Esophagus (tissue), 2 donors: Measurements from ENCODE around the gene CYB561. TPM values are rescaled to one million over a fixed set of nuclear protein-coding genes. Genes with fewer than 3 reads are reported as not detected.

ENCODE experiments used
- H3K27ac ChIP-seq, 2 donors: one replicate each; pipeline ENCODE4 v1.5.1; 2013; ENCODE audit warnings: low read depth in 2 of 2, mild to moderate bottlenecking in 2 of 2, inconsistent platforms in 1 of 2, low read length in 1 of 2, moderate library complexity in 1 of 2
- H3K27me3 ChIP-seq, 2 donors: one replicate each; pipeline ENCODE4 v1.6.1; 2013; ENCODE audit warnings: low read length in 2 of 2, control low read depth in 1 of 2, mild to moderate bottlenecking in 1 of 2; ENCODE audit not compliant: insufficient read depth in 2 of 2, control insufficient read depth in 1 of 2
- H3K36me3 ChIP-seq, 2 donors: one replicate each; pipeline ENCODE4 v1.6.1; 2013; ENCODE audit warnings: low read length in 1 of 2; ENCODE audit not compliant: control insufficient read depth in 2 of 2, insufficient read depth in 2 of 2
- H3K4me1 ChIP-seq, 2 donors: one replicate each; pipeline ENCODE4 v1.6.1; 2013; ENCODE audit warnings: low read length in 1 of 2; ENCODE audit not compliant: control insufficient read depth in 2 of 2, insufficient read depth in 2 of 2
- H3K4me3 ChIP-seq, 2 donors: one replicate each; pipeline ENCODE4 v1.5.1; 2013; ENCODE audit warnings: low read length in 2 of 2, mild to moderate bottlenecking in 2 of 2, low read depth in 1 of 2, moderate library complexity in 1 of 2
- H3K9me3 ChIP-seq, 2 donors: one replicate each; pipeline ENCODE4 v1.6.1; 2013; ENCODE audit warnings: mild to moderate bottlenecking in 2 of 2, low read depth in 1 of 2, low read length in 1 of 2, moderate library complexity in 1 of 2; ENCODE audit not compliant: control insufficient read depth in 2 of 2, insufficient read depth in 1 of 2
- WGBS, 2 donors: extraction: QIAGEN DNeasy Blood & Tissue Kit; methylation state at CpG; one replicate each; pipeline ENCODE4 v1.1.7; 2013; 5-methylcytosine and 5-hydroxymethylcytosine counted together
- polyA plus RNA-seq, 2 donors: library from polyadenylated mRNA; stranded (reverse); fragments of 200-250 nt; gene quantifications; one replicate each; pipeline ENCODE4 v1.2.3, GENCODE V29; 2013
- donor health status: healthy with polysubstance abuse.
- donor health status: Bipolar disorder and iron deficiency.

The CYB561 gene
- polyA plus RNA-seq, 2 donors, result 35.0 to 45.6 TPM

- no peaks in the 10 kb centered on the region for H3K27me3 ChIP-seq
- no peaks in the 10 kb centered on the region for H3K9me3 ChIP-seq
- no peak overlapping the region for H3K4me3 ChIP-seq
- no peak overlapping the region for H3K27ac ChIP-seq
- H3K4me1 ChIP-seq, result no peaks in the 10 kb centered on the region
- no peaks in the 10 kb centered on the region for H3K36me3 ChIP-seq
- WGBS, 2 donors, result 83 to 87% methylated on average over 6 of the region's 6 CpGs
Observed at GRCh38 chr17:63489291-63489690, 43.2 kb upstream of the CYB561 start.

GRCh38 chr17:63488851-63489250 is 42.7 kb upstream of the CYB561 start:
- 93% methylated on average over 10 of the region's 10 CpGs for WGBS, 2 donors
- no peaks in the 10 kb centered on the region for H3K36me3 ChIP-seq

GRCh38 chr17:63487014-63487339 is 40.9 kb upstream of the CYB561 start:
- Histone ChIP-seq H3K9me3 (no peaks in the 10 kb centered on the region), H3K4me3 (no peak overlapping the region), H3K36me3 (no peaks in the 10 kb centered on the region), H3K27me3 (no peaks in the 10 kb centered on the region), H3K4me1 (no peaks in the 10 kb centered on the region), H3K27ac (no peak overlapping the region)
- WGBS, 2 donors, result 84 to 87% methylated on average over 10 to 11 of the region's 11 CpGs

More at GRCh38 chr17:63488851-63489250, 42.7 kb upstream of the CYB561 start:
- no peaks in the 10 kb centered on the region for H3K9me3 ChIP-seq
- H3K4me3 ChIP-seq, result no peak overlapping the region
- no peaks in the 10 kb centered on the region for H3K27me3 ChIP-seq
- no peak overlapping the region for H3K27ac ChIP-seq
- no peaks in the 10 kb centered on the region for H3K4me1 ChIP-seq

- Histone ChIP-seq H3K27ac (no peak overlapping the region), H3K27me3 (no peaks in the 10 kb centered on the region), H3K4me1 (no peaks in the 10 kb centered on the region), H3K36me3 (no peaks in the 10 kb centered on the region), H3K9me3 (no peaks in the 10 kb centered on the region), H3K4me3 (no peak overlapping the region)
- 80 to 82% methylated on average over 12 of the region's 12 CpGs for WGBS, 2 donors
Observed at GRCh38 chr17:63486317-63487013, 40.4 kb upstream of the CYB561 start.

GRCh38 chr17:63483655-63484575 is 37.8 kb upstream of the CYB561 start:
- no peak overlapping the region for H3K4me3 ChIP-seq
- H3K9me3 ChIP-seq, result no peaks in the 10 kb centered on the region
- no peaks in the 10 kb centered on the region for H3K27me3 ChIP-seq
- no peak overlapping the region for H3K27ac ChIP-seq
- H3K36me3 ChIP-seq, result no peaks in the 10 kb centered on the region
- peaks cover 0 to 3% of the 10 kb centered on the region in 2 donors for H3K4me1 ChIP-seq
- 92 to 94% methylated on average over 16 of the region's 16 CpGs for WGBS, 2 donors

GRCh38 chr17:63483038-63483437 is 36.9 kb upstream of the CYB561 start:
- Histone ChIP-seq H3K4me1 (peaks cover 0 to 7% of the 10 kb centered on the region in 2 donors), H3K36me3 (no peaks in the 10 kb centered on the region), H3K27ac (no peak overlapping the region), H3K9me3 (no peaks in the 10 kb centered on the region), H3K4me3 (no peak overlapping the region), H3K27me3 (no peaks in the 10 kb centered on the region)
- 90 to 92% methylated on average over 10 of the region's 10 CpGs for WGBS, 2 donors

- peaks cover 5 to 13% of the 10 kb centered on the region in 2 donors for H3K4me1 ChIP-seq
- H3K9me3 ChIP-seq, result no peaks in the 10 kb centered on the region
- no peaks in the 10 kb centered on the region for H3K27me3 ChIP-seq
- no peak overlapping the region for H3K27ac ChIP-seq
- 86 to 91% methylated on average over 16 of the region's 16 CpGs for WGBS, 2 donors
- H3K4me3 ChIP-seq, result no peak overlapping the region
- H3K36me3 ChIP-seq, result no peaks in the 10 kb centered on the region
Observed at GRCh38 chr17:63482509-63482908, 36.4 kb upstream of the CYB561 start.

- H3K4me1 ChIP-seq, result peaks cover 7 to 15% of the 10 kb centered on the region in 2 donors
- no peak overlapping the region for H3K27ac ChIP-seq
- no peaks in the 10 kb centered on the region for H3K27me3 ChIP-seq
- no peak overlapping the region for H3K4me3 ChIP-seq
- 60 to 69% methylated on average over 16 of the region's 16 CpGs for WGBS, 2 donors
- H3K9me3 ChIP-seq, result no peaks in the 10 kb centered on the region
- no peaks in the 10 kb centered on the region for H3K36me3 ChIP-seq
Observed at GRCh38 chr17:63481488-63481870, 35.4 kb upstream of the CYB561 start.

GRCh38 chr17:63480826-63481487 is 34.9 kb upstream of the CYB561 start:
- Histone ChIP-seq H3K27ac (no peak overlapping the region), H3K36me3 (no peaks in the 10 kb centered on the region), H3K27me3 (no peaks in the 10 kb centered on the region), H3K9me3 (no peaks in the 10 kb centered on the region), H3K4me3 (no peak overlapping the region), H3K4me1 (peaks cover 7 to 15% of the 10 kb centered on the region in 2 donors)
- 63 to 69% methylated on average over 11 of the region's 11 CpGs for WGBS, 2 donors
